HepG2 (cell line): ENCODE measurements around the gene ZBTB20. TPM values are rescaled to one million over a fixed set of nuclear protein-coding genes. Genes with fewer than 3 reads are reported as not detected.

Experiments
- ATAC-seq: fragments of 200-7000 bp; cut with Tn5 transposase; 3 replicates; pipeline ENCODE4 v1.9.1; 2020; ENCODE audit warnings: mild to moderate bottlenecking, moderate library complexity
- BruUV-seq: library from RNA; stranded (reverse); fragments of 400-500 nt; replicated peaks from 2 replicates; lab custom pipeline; 2021; lab: Mats Ljungman, UMichigan
- CTCF ChIA-PET: fragments of 300-600 bp; formaldehyde crosslinking; extraction: SDS; loops from one replicate; lab custom pipeline; 2021; ENCODE audit warnings: low total read pairs, inconsistent platforms, low intra/inter-chr PET ratio; lab: Yijun Ruan, JAX
- POLR2A ChIA-PET: fragments of 350-600 bp; sonication (Branson Sonifier 250); formaldehyde crosslinking; loops from one replicate; lab custom pipeline; 2020; ENCODE audit warnings: antibody characterized with exemption, inconsistent platforms; lab: Yijun Ruan, JAX
- DNase-seq: peaks from one replicate; pipeline ENCODE4 v3.0.0-alpha.2; 2015; ENCODE audit warnings: low spot score
- FAIRE-seq: peaks from 3 replicates; lab custom pipeline; 2011; peaks lifted over from hg19 to GRCh38; lab: Jason Lieb, UNC
- H2AFZ ChIP-seq: one replicate; pipeline ENCODE4 v1.6.1; 2011; ENCODE audit warnings: low read length, inconsistent platforms
- H3K27ac ChIP-seq: fragments of 300-600 bp; 3 replicates; pipeline ENCODE4 v1.8.0; 2011; ENCODE audit warnings: mixed run types, mild to moderate bottlenecking, mixed read lengths, low read length, inconsistent platforms; ENCODE audit not compliant: insufficient read depth; ENCODE audit errors: extremely low read length
- H3K27me3 ChIP-seq, 2 experiments: fragments of 200-600 bp in 1 of 2; 2 replicates in 1 of 2; 3 replicates in 1 of 2; pipeline versions ENCODE4 v1.6.0 to v1.8.0; 2011; ENCODE audit warnings: low read length in 2 of 2, mild to moderate bottlenecking in 2 of 2, moderate library complexity in 2 of 2, inconsistent platforms in 1 of 2; ENCODE audit not compliant: insufficient read depth in 2 of 2, control insufficient read depth in 1 of 2
- H3K36me3 ChIP-seq, 2 experiments: fragments of 200-600 bp in 1 of 2; replicated peaks in 1 of 2; 2 replicates in 1 of 2; 3 replicates in 1 of 2; pipeline versions ENCODE4 v1.5.1 to v1.8.0; 2011; ENCODE audit warnings: low read length in 2 of 2, inconsistent platforms in 1 of 2; ENCODE audit not compliant: insufficient read depth in 2 of 2, control insufficient read depth in 1 of 2
- H3K4me1 ChIP-seq: 2 replicates; pipeline ENCODE4 v1.5.1; 2012; ENCODE audit warnings: low read length, inconsistent platforms; ENCODE audit not compliant: insufficient read depth
- H3K4me2 ChIP-seq: 2 replicates; pipeline ENCODE4 v1.6.0; 2011; ENCODE audit warnings: low read depth, low read length, inconsistent platforms
- H3K4me3 ChIP-seq, 3 experiments: fragments of 200-600 bp in 1 of 3; sonication (generic), shearing (Covaris generic) in 1 of 3; replicated peaks in 1 of 3; 2 replicates each; pipeline ENCODE4 v1.5.1; 2011 to 2016; ENCODE audit warnings: low read length in 3 of 3, inconsistent platforms in 2 of 3, low read depth in 2 of 3, mild to moderate bottlenecking in 2 of 3, control low read depth in 1 of 3, mixed read lengths in 1 of 3; ENCODE audit not compliant: insufficient read depth in 1 of 3
- H3K79me2 ChIP-seq: one replicate; pipeline ENCODE4 v1.6.1; 2011; ENCODE audit warnings: low read length, inconsistent platforms; ENCODE audit not compliant: insufficient read depth
- H3K9ac ChIP-seq: 2 replicates; pipeline ENCODE4 v1.6.0; 2011; ENCODE audit warnings: mild to moderate bottlenecking, low read depth, low read length, inconsistent platforms; ENCODE audit not compliant: insufficient read depth
- H3K9me3 ChIP-seq: 2 replicates; pipeline ENCODE4 v1.5.1; 2012; ENCODE audit warnings: mild to moderate bottlenecking, low read length
- H4K20me1 ChIP-seq: 2 replicates; pipeline ENCODE4 v1.6.0; 2011; ENCODE audit warnings: inconsistent platforms, mild to moderate bottlenecking, low read length, moderate library complexity; ENCODE audit not compliant: insufficient read depth
- HOXA7 ChIP-seq: sonication (generic); formaldehyde crosslinking; IDR thresholded peaks from 2 replicates; pipeline ENCODE4 v1.8.1; 2022; ENCODE audit warnings: mild to moderate bottlenecking, missing genetic modification reagents, moderate library complexity
- RBFOX2 ChIP-seq: fragments of 200-400 bp; formaldehyde crosslinking; IDR thresholded peaks from 2 replicates; pipeline ENCODE4 v1.6.1; 2017; ENCODE audit warnings: low read depth, mild to moderate bottlenecking, low read length
- TAF1 ChIP-seq: sonication (generic); formaldehyde crosslinking; IDR thresholded peaks from 2 replicates; pipeline ENCODE4 v1.4.0; 2020; ENCODE audit warnings: missing genetic modification reagents
- ZNF644 ChIP-seq: IDR thresholded peaks from 2 replicates; pipeline ENCODE4 v1.6.1; 2016; ENCODE audit warnings: low read depth
- ZNF703 ChIP-seq: sonication (generic); formaldehyde crosslinking; IDR thresholded peaks from 2 replicates; pipeline ENCODE4 v1.5.1; 2020; ENCODE audit warnings: missing genetic modification reagents, mild to moderate bottlenecking, moderate library complexity, borderline replicate concordance
- ZNF776 ChIP-seq: sonication (generic); formaldehyde crosslinking; IDR thresholded peaks from 2 replicates; pipeline ENCODE4 v1.4.0; 2020; ENCODE audit warnings: mild to moderate bottlenecking, missing genetic modification reagents
- WGBS: methylation state at CpG from one replicate; pipeline ENCODE4 v1.1.6; 2017; ENCODE audit warnings: low lambda C conversion rate; 5-methylcytosine and 5-hydroxymethylcytosine counted together
- in situ Hi-C: cut with HindIII; loops from 2 replicates; pipeline ENCODE4 v1.10.0; 2017; ENCODE audit warnings: low pct_unique_long_range_greater_than_20kb; ENCODE audit not compliant: extremely low pct_ligation_motif_present
- intact Hi-C: fragments of 100-400 bp; cut with micrococcal nuclease; formaldehyde crosslinking; loops from one replicate; pipeline ENCODE4 v1.10.0; 2022; ENCODE audit not compliant: unreplicated experiment
- polyA plus RNA-seq, 8 experiments: library from polyadenylated mRNA; depleted of rRNA in 3 of 8; stranded (reverse) in 7 of 8; unstranded in 1 of 8; fragments of >200 nt; fragmentation: Illumina TruSeq in 4 of 8; extraction: Trizol in 4 of 8; gene quantifications; 2 replicates each; pipeline versions ENCODE4 v1.2.1 to v1.2.3, GENCODE V29; 2011 to 2016; ENCODE audit warnings: low read depth in 4 of 8, missing spikeins in 1 of 8, mixed read lengths in 1 of 8; ENCODE audit not compliant: insufficient read depth in 1 of 8
- total RNA-seq, 5 experiments: library from RNA; depleted of rRNA; stranded (reverse); fragments of >200 nt; fragmentation: Illumina TruSeq; extraction: Trizol; gene quantifications; 2 replicates each; pipeline ENCODE4 v1.2.3, GENCODE V29; 2016; ENCODE audit warnings: low read depth in 1 of 5

Gene ZBTB20
- total and polyA plus RNA-seq, 2 of the 13 experiments (the other 11 are each of a cell fraction or from before 2014, with no cell fraction given): 1.9 to 8.8 TPM

DNA sequence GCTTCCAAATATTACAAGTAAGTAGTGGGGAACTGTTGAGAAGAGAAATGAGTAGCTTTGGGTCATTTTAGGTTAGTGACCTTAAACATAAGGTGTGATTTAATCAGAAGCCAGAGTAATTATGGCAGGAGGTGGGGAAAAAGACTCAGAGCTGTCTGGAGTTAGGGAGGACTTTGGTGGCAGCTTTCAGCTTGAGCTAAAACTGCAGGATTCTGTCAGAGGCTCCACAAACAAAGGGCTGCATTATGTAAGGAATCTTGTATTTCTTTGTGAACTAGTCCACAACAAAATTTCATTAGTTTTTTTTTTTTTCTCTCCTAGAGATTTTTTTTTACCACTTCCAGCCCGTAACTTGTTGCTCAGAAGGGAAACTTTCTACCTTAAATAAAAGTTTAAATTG lies 507.9 kb downstream of the ZBTB20 start:
- Histone ChIP-seq H3K4me2 (no peak overlapping the region), H2AFZ (no peak overlapping the region), H3K27ac (no peak overlapping the region), H3K36me3 (no peaks in the 10 kb centered on the region), H3K27me3 (no peaks in the 10 kb centered on the region), H3K9ac (no peak overlapping the region), H4K20me1 (no peaks in the 10 kb centered on the region), H3K79me2 (no peaks in the 10 kb centered on the region), H3K9me3 (peaks cover 10% of the 10 kb centered on the region; the same call in 1 of the 2 replicates), H3K4me3 (no peak overlapping the region)
- FAIRE-seq (no peak), ATAC-seq (no peak), DNase-seq (no peak)
- in situ Hi-C loops (no loop called here), intact Hi-C loops (no loop called here)
- POLR2A ChIA-PET: no interaction called here
- 98% methylated on average over 1 of the region's 1 CpG for WGBS
- no TSS peak for BruUV-seq
- CTCF ChIA-PET: no interaction called here
- TF ChIP-seq ZNF644 (CRISPR knock-in tag) (no peak), TAF1 (CRISPR knock-in tag) (no peak), HOXA7 (CRISPR knock-in tag) (no peak), ZNF776 (no peak)
- TF ChIP-seq, all 625 proteins: peak for 0
- H3K4me1 ChIP-seq: 0 out of 2 replicates have a peak, but pooled peaks cover 7% of the 10 kb centered on the region

DNA sequence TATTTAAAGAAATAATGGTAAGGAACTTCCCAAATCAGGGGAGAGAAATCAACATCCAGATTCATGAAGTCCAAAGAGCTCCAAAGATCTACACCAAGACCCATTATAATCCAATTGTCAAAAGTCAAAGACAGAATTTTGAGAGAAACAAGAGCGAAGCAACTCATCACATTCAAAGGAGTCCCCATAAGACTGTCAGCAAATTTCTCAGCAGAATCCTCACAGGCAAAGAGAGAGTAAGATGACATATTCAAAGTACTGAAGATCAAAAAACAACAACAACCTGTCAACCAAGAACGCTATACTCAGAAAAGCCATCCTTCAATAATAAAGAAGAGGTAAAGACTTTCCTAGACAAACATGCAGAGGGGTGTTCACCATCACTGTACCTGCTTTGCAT lies 511.2 kb downstream of the ZBTB20 start:
- CTCF ChIA-PET: no interaction called here
- in situ Hi-C loops: no loop called here
- Histone ChIP-seq H3K4me3 (no peak overlapping the region), H3K27me3 (no peaks in the 10 kb centered on the region), H3K4me1 (0 out of 2 replicates have a peak, but pooled peaks cover 7% of the 10 kb centered on the region), H3K9me3 (peaks cover 10% of the 10 kb centered on the region; the same call in 1 of the 2 replicates), H3K4me2 (no peak overlapping the region), H3K27ac (no peak overlapping the region), H2AFZ (no peak overlapping the region), H3K9ac (no peak overlapping the region), H3K79me2 (no peaks in the 10 kb centered on the region), H4K20me1 (no peaks in the 10 kb centered on the region), H3K36me3 (no peaks in the 10 kb centered on the region)
- POLR2A ChIA-PET: no interaction called here
- TF ChIP-seq ZNF703 (no peak), RBFOX2 (no peak)
- 96% methylated on average over 2 of the region's 2 CpGs for WGBS
- BruUV-seq: no TSS peak
- ATAC-seq (no peak), DNase-seq (no peak), FAIRE-seq (no peak)
- intact Hi-C loops: no loop called here
